ENCODE measurements around the gene KLHL8.
"Not testable (repeated sequence)": the region's sequence is repeated elsewhere in the genome, so short reads cannot be mapped to it uniquely, and the experiment has no call there.

The KLHL8 gene

DNA sequence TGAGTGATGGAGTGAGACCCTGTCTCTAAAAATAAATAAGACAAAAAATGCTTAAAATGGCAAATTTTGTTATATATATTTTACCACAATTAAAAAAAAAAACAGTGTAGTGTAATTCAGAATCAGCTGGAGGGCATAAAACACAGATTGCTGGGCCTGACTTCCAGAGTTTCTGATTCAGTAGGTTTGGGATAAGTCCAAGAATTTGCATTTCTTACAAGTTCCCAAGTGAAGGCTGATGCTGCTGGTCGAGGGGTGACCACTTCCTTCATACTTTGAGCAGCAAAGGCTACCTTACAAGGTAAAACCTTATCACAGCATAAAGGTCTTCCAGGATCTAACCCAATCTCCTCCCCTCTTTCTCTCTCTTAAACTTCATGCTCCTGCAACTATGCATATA is 40.7 kb downstream of the KLHL8 start:
- DNase-seq (ENCODE audit: low read depth in 2 of 2) = no peak

DNA sequence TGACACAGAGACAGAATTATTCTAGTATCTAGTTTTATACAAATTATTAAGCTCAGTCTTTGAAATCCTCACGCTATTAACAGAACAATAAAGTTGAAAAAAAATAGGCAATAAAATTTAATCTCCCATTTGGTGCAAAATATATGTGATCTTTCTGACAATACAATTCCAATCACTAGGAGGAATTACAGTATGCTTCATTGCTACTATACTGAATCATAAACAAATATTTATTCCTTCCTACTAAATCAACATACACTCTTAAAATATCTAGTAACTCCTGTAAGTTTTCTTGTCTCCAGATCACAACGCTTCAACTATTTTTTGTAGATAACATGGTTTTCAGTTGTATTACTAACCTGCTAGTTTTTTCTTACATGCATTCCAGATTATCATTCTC is 45.7 kb downstream of the KLHL8 start:
- DNase-seq (ENCODE audit: low read depth in 2 of 2) = no peak

DNA sequence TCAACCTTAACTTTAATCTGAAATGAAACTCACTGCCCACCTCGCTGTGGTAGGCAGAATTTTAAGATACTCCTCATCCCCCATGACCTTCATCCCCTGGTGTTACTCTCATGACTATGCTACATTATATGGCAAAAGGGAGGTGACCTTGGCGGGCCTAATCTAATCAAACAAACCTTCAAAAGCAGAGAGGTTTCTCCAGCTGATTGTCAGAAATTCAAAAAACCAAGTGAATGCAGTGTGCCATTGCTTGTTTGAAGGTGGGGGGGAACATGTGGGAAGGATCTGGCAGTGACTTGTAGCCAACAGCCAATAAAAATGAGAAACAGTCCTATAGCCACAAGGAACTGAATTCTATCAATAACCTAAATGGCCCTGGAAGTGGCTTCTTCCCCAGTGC is 48.5 kb downstream of the KLHL8 start:
- no peak for DNase-seq (ENCODE audit: low read depth in 2 of 2)

DNA sequence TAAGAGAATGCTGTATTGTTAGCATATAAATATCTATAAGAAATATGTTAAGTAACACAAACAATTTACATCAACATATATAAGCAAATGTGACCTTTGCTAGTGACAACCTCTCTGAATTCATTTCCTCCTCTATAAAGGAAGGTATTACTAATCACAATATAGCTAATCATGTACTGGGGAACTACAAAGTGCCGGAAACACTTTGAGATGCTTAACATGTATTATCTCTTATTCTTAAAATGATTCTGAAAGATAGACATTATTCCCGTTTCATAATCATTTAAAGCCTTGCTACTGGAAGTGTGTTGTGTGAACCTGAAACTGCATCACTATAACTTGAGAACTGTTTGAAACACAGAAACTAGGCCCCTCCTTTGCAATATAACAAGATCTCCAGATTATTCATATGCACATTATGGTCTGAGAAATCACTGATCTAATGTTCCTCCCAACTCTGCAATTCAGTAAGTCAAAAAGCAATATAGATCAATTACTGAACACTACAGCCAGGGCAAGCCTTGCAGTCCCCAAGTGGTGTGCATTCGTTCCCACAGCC is 54.0 kb downstream of the KLHL8 start:
- DNase-seq (ENCODE audit: low read depth in 2 of 2) = no peak

DNA sequence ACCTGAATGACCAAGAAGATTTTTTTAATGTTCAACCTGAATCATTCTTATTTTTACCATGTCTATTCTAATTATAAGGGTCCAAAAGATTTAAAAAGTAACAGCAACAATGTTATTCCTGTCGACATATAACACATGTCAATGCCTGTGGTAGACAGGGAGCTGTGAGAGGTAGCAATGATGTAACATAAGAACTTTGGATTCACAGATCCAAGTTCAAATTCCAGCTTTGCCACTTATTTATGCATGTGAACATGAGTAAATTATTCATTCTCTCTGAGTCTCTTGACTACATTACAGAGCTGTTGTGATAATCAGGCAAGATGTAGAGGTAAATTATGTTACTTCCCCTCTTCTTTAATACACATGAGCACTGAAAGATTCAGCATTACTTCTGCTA is 54.5 kb downstream of the KLHL8 start:
- no peak for DNase-seq (ENCODE audit: low read depth in 2 of 2)

DNA sequence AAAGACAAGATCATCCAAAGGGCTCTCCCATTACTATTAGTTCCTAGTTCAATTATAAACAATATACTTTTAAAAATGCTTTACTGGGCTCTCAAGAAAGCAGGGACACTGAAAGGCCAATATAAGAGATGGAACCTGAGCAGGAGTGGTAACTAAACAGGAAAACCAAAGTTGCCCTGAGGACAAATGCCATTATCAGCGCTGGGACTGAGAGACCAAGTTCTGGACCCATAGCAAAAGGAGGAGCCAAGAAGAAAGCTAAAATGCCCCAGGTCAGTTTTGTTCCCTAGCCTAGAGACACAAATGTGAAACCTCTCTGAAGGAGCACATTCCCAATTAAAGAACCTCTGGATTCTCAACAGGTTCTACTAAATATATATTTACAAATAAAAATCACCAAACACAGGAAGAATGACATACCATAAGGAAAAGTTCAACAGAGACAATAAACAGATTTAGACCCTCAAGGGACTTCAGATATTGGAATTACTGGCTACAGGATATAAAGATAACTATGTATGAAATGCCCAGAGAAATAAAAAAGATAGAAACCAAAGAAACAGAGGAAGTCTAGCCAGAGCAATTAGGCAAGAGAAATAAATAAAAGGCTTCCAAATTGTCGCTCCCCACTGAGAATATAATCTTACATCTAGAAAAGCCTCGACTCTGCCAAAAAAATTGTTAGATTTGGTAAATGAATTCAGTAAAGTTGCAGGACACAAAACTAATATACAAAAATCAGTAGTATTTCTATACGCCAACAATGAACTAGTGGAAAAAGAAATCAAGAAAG is 67.1 kb downstream of the KLHL8 start:
- DNase-seq (ENCODE audit: low read depth in 2 of 2) = no peak

DNA sequence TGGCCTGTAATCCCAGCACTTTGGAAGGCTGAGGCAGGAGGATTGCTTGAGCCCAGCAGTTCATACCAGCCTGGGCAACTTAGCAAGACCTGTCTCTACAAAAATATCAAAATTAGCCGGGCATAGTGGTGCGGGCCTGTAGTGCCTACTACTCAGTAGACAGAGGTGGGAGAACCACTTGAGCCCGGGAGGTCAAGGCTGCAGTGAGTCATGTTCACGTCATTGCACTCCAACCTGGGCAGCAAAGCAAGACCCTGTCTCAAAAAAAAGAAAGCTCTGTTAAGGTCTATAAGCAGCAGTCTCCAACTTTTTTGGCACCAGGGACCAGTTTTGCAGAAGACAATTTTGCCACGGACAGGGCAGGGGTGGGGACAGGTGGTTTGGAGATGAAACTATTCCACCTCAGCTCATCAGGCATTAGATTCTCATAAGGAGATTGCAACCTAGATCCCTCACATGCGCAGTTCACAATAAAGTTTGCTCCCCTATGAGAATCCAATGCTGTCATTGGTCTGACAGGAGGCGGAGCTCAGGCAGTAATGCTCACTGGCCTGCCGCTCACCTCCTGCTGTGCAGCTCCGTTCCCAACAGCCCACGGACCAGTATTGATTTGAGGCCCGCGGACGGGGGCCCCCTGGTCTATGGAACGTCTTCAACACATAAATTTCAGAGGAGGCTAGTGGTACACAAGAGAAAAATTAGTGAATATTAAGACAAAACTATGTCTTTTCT is 67.9 kb downstream of the KLHL8 start:
- DNase-seq (ENCODE audit: low read depth in 2 of 2) = no peak

DNA sequence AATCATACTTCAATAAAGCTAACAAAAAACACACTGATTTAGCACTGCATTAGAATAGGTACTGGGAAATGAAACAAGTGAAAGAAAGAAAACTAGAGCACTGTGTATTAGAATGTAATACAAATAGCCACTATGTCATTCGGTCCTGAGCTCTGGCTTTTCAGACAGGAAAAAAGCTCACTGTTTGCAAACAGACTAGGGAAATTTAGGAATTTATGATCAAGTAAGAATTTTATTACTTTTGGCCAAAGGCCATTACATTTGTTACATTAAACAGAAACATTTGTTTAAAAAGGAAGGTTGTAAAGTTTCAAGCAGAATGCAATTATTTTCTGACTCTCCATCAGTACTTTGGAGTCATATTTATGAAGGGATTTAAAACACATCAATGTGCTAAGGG is 68.7 kb downstream of the KLHL8 start:
- DNase-seq (ENCODE audit: low read depth in 2 of 2) = no peak

DNA sequence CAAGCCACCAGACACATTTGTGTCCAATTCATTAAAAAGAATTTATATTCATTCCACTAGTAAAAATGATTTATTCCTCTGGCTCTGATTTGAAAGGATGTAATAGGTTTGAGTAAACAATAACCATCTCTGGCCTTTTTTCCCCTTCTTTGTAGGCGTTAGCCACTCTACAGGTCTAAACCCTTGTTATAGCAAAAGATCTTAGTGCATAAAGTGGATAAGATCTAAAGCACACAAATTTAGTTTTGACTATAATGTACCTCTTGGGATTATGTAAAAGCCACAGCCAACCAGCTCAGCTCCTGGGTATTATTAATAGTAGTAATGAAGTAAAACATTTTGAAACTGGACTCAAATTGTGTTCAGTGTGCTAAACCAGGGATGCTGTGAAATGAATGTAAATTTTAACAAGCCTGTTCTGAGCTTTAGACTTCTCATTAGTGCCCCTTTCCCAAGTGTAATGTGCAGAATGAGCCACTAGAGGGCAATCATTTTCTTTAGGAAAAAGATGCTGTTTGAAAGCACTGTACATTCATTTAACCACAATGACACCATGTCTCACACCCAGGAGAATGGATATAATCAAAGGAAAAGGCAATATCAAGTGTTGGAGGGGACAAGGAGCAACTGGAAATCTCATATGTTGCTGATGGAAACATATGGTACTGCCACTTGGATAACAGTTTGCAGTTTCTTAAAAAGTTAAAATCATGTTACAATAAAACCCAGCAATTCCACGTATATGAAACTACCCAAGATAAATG is 69.7 kb downstream of the KLHL8 start:
- DNase-seq (ENCODE audit: low read depth in 2 of 2) = peak in 1 of 2 donors; percentile 55

DNA sequence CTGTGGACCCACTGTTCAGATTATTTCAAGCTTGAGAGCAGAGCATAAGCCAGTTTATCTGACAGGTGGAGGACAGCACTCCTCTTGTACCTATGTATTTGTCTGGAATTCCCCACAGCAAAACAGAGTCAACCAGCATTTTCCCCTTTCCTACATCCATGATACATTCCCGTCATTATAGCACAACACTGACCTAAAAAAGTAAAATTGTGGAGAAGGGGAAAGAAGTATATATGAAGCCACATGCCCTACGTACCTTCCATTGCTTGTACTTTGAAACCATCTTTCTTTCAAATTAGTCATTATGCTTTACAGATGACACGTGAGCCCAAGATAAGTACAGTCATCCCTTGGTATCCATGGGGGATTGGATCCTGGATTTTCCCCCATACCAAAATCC is 73.3 kb downstream of the KLHL8 start:
- DNase-seq (ENCODE audit: low read depth in 2 of 2) = no peak

DNA sequence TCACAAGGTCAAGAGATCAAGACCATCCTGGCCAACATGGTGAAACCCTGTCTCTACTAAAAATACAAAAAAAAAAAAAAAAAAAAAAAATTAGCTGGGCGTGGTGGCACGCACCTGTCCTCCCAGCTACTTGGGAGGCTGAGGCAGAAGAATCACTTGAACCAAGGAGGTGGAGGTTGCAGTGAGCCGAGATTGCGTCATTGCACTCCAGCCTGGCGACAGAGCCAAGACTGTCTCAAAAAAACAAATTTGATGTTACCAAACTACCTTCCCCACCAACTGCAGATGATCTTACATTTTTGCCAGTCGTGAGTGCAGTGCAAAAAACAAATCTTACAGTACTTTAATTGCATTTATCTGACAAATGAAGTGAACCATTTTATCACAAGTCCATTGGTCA is 74.5 kb downstream of the KLHL8 start:
- not testable (repeated sequence) for DNase-seq (ENCODE audit: low read depth in 2 of 2)

DNA sequence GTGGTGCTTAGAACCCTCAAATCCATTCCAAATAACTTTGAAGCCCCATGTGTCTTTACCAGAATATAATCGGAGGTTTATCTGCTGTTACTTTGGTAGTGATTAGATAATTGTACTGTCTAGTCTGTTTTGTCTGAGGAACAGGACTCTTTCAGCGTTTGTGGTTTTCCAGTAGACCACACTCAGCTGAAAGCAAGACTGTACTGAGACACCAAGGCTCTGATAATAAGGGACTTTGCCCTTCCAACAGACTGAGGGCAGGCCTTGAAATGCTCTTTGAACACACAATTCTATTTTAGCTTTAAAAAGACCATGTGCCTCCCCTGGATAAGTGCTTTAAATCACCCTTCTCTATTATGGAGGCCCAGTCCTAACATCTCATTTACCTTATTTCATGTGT is 76.1 kb downstream of the KLHL8 start:
- DNase-seq (ENCODE audit: low read depth in 2 of 2) = no peak

DNA sequence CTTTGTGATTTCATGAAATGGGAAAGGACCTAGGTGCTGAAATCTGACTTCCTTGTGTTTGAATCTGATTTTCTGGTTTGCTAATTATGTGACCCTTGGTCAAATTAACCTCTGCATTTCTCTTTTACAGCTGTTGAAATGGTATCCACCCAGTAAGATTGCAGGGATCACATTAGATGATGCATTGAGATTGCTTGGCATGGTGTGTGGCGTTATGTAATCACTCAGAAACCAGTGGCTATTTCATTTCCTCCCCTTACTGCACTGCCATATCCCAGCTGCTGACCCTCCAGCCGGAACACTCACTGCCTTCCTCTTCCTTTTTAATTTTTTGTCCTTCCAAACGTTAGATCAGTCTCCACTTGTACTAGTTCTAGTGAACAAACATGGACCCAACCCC is 79.0 kb downstream of the KLHL8 start:
- no peak for DNase-seq (ENCODE audit: low read depth in 2 of 2)

DNA sequence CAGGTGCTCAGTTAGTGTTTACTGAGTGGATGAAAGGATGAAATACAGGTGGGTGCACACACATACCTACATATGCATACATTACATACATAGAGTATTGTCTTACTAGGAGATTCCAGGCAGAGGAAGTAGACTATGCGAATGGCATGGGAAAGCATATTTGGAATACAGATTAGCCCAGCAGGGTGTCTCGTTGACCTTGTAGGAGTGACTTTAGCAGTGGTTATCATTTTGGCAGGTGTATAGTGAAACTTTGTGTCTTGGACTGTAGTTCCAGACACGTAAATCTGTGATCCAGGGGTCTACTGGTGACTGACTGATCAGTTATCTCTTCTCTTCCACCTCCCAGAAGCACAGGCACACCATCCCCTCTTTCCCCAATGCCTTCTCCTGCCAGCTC is 86.3 kb downstream of the KLHL8 start:
- DNase-seq (ENCODE audit: low read depth in 2 of 2) = no peak

DNA sequence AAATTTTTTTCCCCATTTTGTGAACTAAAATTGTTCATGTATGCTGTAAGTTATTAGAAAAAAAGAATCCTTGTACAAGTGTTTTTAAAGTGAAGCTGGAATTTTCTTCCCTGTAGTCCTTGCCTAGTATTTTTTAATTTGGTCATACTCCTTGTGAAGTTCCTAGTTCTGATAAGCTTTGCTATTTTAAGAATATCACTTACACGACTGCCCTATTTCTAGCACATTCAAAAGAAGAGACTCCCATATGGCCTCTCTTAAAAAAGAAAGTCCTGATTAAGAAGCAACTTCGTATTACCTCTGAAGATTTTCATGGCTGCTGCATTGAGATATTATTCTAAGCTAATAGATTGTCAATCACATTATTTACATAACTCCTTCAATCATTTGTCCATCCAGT is 87.2 kb downstream of the KLHL8 start:
- DNase-seq (ENCODE audit: low read depth in 2 of 2) = no peak

DNA sequence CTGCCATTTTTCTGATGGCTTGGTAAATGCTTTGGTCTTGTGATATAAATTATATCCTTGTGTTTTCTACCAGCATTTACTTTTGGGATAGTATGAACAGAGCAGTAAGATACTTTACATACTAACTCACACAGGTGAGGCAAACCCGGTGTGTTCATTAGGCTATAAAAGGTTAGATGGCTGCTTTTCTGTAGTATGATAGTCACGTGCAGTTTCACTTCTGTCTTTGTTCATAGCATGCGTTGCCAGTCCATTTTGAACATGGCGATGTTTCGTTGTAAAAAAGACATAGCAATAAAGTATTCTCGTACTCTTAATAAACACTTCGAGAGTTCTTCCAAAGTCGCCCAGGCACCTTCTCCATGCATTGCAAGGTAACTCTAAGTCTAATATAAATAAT is 88.4 kb downstream of the KLHL8 start:
- DNase-seq (ENCODE audit: low read depth in 2 of 2) = no peak

DNA sequence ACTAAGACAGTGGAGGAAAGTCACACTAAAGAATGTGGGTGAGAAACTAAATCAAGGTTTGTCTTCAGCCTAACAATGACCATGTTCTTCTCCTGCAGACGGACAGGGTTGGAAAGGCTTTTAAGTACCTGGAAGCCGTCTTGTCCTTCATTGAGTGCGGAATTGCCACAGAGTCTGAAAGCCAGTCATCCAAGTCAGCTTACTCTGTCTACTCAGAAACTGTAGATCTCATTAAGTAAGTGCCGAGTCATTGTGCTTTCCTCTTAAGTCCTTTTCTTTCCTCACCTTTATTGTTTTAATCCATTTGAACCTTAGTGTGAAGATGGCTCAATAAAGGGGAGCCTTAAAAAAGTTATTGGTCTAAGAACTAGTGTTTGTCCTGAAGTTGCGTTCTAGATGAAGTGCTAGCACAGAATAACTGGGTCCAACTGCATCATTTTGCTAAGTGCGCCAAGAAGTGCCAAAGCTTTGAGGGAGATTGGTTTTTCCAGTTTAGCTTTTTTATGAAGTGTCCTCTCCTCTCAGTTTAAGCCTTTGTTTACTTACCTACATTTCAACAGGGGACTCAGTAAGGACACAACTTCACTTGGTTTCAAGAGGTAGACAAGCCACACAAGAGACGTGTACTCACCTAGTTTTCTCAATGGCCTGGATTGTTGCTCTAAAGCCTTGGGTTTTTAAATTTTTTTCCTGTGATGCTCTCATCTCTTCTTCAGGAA is 89.3 kb downstream of the KLHL8 start:
- no peak for DNase-seq (ENCODE audit: low read depth in 2 of 2)

DNA sequence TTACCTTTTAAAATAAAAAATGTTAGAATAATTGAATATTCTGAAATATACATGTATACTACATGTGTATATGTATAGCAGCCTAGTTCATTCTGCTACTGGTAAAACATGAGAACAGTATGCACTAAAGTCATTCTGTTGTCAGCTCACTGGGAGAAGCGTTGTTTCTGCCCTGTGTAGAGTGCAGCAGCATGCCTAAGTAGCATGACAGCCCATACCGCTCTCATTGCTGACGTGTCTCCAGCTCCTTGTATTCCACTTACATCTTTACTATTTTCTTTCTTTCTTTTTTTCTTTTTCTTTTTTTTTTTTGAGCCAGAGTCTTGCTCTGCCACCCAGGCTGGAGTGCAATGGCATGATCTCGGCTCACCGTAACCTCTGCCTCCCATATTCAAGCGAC is 90.7 kb downstream of the KLHL8 start:
- DNase-seq (ENCODE audit: low read depth in 2 of 2) = no peak

DNA sequence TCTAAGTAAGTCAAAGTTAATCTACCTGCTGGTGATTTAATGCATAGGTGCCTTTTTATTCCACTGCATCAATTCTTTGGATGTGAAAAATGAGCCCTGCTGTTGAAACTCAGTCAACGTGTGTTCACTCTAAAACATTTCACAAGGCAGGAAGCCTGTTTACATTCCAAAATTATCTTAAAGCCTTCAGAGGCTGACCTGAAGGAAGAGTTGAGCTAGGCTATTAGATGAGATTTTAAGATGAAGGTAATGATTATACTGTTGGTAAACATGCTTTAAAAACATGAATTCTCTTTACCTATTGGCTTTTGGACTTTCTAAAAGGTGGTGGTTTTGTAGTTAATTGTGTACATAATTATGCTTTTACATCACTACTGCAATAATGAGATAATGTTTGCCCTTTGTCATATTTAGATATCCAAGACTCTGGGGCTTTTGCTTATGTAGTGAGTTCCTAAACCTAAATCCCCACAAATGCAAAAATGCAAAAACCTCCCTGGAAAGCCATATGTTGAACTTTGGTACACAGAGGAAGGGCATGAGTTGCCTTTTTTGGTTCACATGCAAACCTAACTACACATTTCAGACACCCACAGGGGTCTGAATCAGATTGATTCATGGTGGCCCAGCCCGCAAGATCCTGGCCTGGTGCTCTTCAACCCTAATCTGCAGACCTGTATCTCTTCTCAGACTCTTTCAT is 92.3 kb downstream of the KLHL8 start:
- DNase-seq (ENCODE audit: low read depth in 2 of 2) = no peak

DNA sequence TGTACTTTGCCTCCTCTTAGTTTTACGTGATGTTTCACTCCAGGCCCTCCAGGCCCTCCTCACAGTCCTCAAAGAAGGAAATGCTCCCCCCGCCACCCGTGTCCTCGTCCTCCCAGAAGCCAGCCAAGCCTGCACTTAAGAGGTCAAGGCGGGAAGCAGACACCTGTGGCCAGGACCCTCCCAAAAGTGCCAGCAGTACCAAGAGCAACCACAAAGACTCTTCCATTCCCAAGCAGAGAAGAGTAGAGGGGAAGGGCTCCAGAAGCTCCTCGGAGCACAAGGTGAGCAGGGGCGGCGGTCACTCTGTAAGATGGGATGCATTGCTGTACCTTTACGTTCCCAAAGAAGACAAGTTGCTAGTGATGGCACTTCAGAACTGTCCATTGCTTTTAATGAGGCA is 94.4 kb downstream of the KLHL8 start:
- DNase-seq (ENCODE audit: low read depth in 2 of 2) = no peak

DNA sequence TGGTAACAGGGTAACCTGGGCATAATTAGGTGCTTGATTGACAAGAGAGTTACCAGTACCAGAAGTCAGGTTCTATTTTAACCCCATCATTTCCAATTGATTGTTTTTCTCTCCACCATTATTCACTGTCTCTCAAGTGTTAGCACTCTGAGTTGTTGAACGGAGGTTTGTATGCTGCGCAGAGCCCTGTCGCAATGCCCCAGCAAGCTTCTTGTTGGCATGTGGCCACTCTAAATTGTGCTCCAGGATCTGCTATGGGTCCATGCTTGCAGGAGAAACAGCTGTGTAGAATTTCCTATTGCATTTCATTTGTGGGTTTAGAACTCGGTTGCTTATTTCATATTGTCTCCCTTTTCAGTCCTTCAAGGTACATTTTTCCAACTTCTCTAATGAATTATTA is 98.2 kb downstream of the KLHL8 start:
- DNase-seq (ENCODE audit: low read depth in 2 of 2) = no peak

Data from activated CD4-positive, alpha-beta T cell treated with anti-CD3 and anti-CD28 coated beads for 24 hours (primary cell).